ENCODE measurements around the gene OLFML3. TPM values are rescaled to one million over a fixed set of nuclear protein-coding genes. Genes with fewer than 3 reads are reported as not detected.

The OLFML3 gene
- total and polyA plus RNA-seq, 2 donors (not counting 3 experiments of a cell fraction or from before 2014, with no cell fraction given): 3.4 to 3.9 TPM

DNA sequence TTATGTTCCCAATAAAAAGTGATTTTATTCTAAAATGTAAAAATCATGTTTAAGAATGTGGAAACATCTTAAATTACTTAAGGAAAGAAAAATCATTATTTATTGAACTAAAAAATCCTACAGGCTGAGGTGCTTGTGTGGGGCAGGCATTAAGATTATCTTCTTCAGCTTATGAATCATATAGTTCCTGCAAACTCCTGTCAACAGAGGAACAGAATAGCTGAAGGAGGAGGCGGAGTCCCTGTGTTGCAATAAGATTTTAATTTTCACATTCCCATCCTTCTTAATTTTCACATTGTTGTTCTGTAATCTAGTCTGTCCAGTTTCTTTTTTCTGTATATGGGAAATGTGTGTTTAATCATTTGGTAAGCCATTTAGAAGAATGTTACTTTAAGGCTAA, 20.6 kb upstream of the OLFML3 start:
- CTCF ChIA-PET: interaction anchor here (2.0 kb wide), 1 partner anchor 11 kb away, joined by 4 read pairs; no protein-coding TSS in a partner anchor

More for the DNA sequence above, 20.6 kb upstream of the OLFML3 start:
- no peak for DNase-seq (ENCODE audit: low read depth, low spot score)
- TF ChIP-seq POLR2AphosphoS5 (IDR thresholded peaks at IDR 0.05; ENCODE audit: insufficient read depth, low read depth, low read length) (no peak), FOS (IDR thresholded peaks at IDR 0.05; ENCODE audit: borderline replicate concordance, insufficient read depth, low read length) (no peak), JUN (IDR thresholded peaks at IDR 0.05; ENCODE audit: borderline replicate concordance, insufficient read depth, insufficient read length, low read depth) (no peak)
- TF ChIP-seq, protein P1, sequence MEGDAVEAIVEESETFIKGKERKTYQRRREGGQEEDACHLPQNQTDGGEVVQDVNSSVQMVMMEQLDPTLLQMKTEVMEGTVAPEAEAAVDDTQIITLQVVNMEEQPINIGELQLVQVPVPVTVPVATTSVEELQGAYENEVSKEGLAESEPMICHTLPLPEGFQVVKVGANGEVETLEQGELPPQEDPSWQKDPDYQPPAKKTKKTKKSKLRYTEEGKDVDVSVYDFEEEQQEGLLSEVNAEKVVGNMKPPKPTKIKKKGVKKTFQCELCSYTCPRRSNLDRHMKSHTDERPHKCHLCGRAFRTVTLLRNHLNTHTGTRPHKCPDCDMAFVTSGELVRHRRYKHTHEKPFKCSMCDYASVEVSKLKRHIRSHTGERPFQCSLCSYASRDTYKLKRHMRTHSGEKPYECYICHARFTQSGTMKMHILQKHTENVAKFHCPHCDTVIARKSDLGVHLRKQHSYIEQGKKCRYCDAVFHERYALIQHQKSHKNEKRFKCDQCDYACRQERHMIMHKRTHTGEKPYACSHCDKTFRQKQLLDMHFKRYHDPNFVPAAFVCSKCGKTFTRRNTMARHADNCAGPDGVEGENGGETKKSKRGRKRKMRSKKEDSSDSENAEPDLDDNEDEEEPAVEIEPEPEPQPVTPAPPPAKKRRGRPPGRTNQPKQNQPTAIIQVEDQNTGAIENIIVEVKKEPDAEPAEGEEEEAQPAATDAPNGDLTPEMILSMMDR (IDR thresholded peaks at IDR 0.05; ENCODE audit: extremely low read depth in 1 of 2, insufficient read depth in 1 of 2, low read depth in 1 of 2, low read length in 2 of 2): no peak
- Histone ChIP-seq H2AFZ (ENCODE audit: low read depth, low read length) (no peak overlapping the region), H4K20me1 (replicated peaks; ENCODE audit: control insufficient read depth, extremely low read depth, insufficient read depth, low read length) (no peaks in the 10 kb centered on the region), H3K9me3 (replicated peaks; ENCODE audit: control insufficient read depth, insufficient read depth, low read length) (no peaks in the 10 kb centered on the region), H3K9ac (replicated peaks; ENCODE audit: extremely low read depth, insufficient read depth, low read length) (no peak overlapping the region), H3K9me1 (replicated peaks; ENCODE audit: control insufficient read depth, extremely low read depth, insufficient read depth, low read length) (no peaks in the 10 kb centered on the region), H3K79me2 (ENCODE audit: control insufficient read depth, insufficient read depth, low read length) (peaks cover 4% of the 10 kb centered on the region), H3K27me3 (ENCODE audit: control insufficient read depth in 2 of 2, insufficient read depth in 2 of 2, low read length in 2 of 2) (no peaks in the 10 kb centered on the region), H3K4me2 (ENCODE audit: insufficient read depth, low read length) (no peak overlapping the region), H3K4me1 (ENCODE audit: control insufficient read depth, extremely low read depth, insufficient read depth, low read length) (no peaks in the 10 kb centered on the region), H3K27ac (ENCODE audit: insufficient read depth, low read depth, low read length) (no peak overlapping the region), H3K36me3 (ENCODE audit: control insufficient read depth in 2 of 2, extremely low read depth in 1 of 2, insufficient read depth in 2 of 2, low read length in 2 of 2) (peaks cover 7 to 19% of the 10 kb centered on the region in 2 experiments), H3K4me3 (replicated peaks in 1 of 3; ENCODE audit: insufficient read depth in 1 of 3, low read depth in 1 of 3, low read length in 3 of 3) (no peak overlapping the region)
- FAIRE-seq: no peak
- dilution Hi-C loops (cut with MboI; ENCODE audit: extremely low pct_ligation_motif_present, low sequenced_read_pairs) (loop anchor here (10.0 kb wide), 1 partner anchor 214 kb away; no protein-coding TSS in a partner anchor), intact Hi-C loops (cut with micrococcal nuclease) (no loop called here)
- no TSS peak for BruUV-seq (replicated peaks)
- POLR2A ChIA-PET: no interaction called here
